Measurements from ENCODE around the gene DLL4.

DLL4 gene

GRCh38 chr15:40933517-40933902 is 4.4 kb downstream of the DLL4 start:
- H4K20me1 ChIP-seq (ENCODE audit: insufficient read depth, low read length), result peaks cover 17% of the 10 kb centered on the region

GRCh38 chr15:40934457-40934856 is 5.3 kb downstream of the DLL4 start:
- peaks cover 7% of the 10 kb centered on the region; the same call in 1 of the 2 replicates for H3K4me1 ChIP-seq (ENCODE audit: insufficient read depth, low read length)
- no peak overlapping the region for H3K4me3 ChIP-seq (ENCODE audit: low read depth in 1 of 2, low read length in 2 of 2)
- ATAC-seq (ENCODE audit: insufficient read depth, low read depth), result no peak
- no peak overlapping the region for H2AFZ ChIP-seq (ENCODE audit: low read depth, low read length)
- H3K9ac ChIP-seq (ENCODE audit: low read depth, low read length), result no peak overlapping the region
- peaks cover 13% of the 10 kb centered on the region for H4K20me1 ChIP-seq (ENCODE audit: insufficient read depth, low read length)
- DNase-seq, result no peak
- H3K27me3 ChIP-seq (ENCODE audit: insufficient read depth, low read length, poor library complexity), result peaks cover 16% of the 10 kb centered on the region
- TF ChIP-seq EZH2 (IDR thresholded peaks at IDR 0.05; ENCODE audit: borderline replicate concordance, low read depth, low read length, severe bottlenecking) (no peak), CTCF (IDR thresholded peaks at IDR 0.05; ENCODE audit: borderline replicate concordance, extremely low read depth, low read length, poor library complexity, severe bottlenecking) (no peak)
- no peaks in the 10 kb centered on the region for H3K79me2 ChIP-seq (ENCODE audit: insufficient read depth, low read length)
- no peak overlapping the region for H3K4me2 ChIP-seq (ENCODE audit: insufficient read depth, low read length)
- H3K27ac ChIP-seq (ENCODE audit: low read length), result no peak overlapping the region
- no peaks in the 10 kb centered on the region for H3K36me3 ChIP-seq (ENCODE audit: insufficient read depth, low read length)
- H3K9me3 ChIP-seq (ENCODE audit: insufficient read depth, low read length, severe bottlenecking), result no peaks in the 10 kb centered on the region

More at GRCh38 chr15:40933517-40933902, 4.4 kb downstream of the DLL4 start:
- Histone ChIP-seq H3K4me3 (ENCODE audit: low read depth in 1 of 2, low read length in 2 of 2) (no peak overlapping the region), H3K4me1 (ENCODE audit: insufficient read depth, low read length) (peaks cover 12% of the 10 kb centered on the region), H3K36me3 (ENCODE audit: insufficient read depth, low read length) (no peaks in the 10 kb centered on the region), H3K9ac (ENCODE audit: low read depth, low read length) (no peak overlapping the region), H3K27ac (ENCODE audit: low read length) (no peak overlapping the region), H3K27me3 (ENCODE audit: insufficient read depth, low read length, poor library complexity) (peaks cover 25% of the 10 kb centered on the region), H2AFZ (ENCODE audit: low read depth, low read length) (no peak overlapping the region), H3K4me2 (ENCODE audit: insufficient read depth, low read length) (no peak overlapping the region), H3K9me3 (ENCODE audit: insufficient read depth, low read length, severe bottlenecking) (no peaks in the 10 kb centered on the region), H3K79me2 (ENCODE audit: insufficient read depth, low read length) (no peaks in the 10 kb centered on the region)
- DNase-seq (no peak), ATAC-seq (ENCODE audit: insufficient read depth, low read depth) (no peak)
- TF ChIP-seq CTCF (IDR thresholded peaks at IDR 0.05; ENCODE audit: borderline replicate concordance, extremely low read depth, low read length, poor library complexity, severe bottlenecking) (no peak), EZH2 (IDR thresholded peaks at IDR 0.05; ENCODE audit: borderline replicate concordance, low read depth, low read length, severe bottlenecking) (no peak)

- Histone ChIP-seq H3K4me1 (ENCODE audit: insufficient read depth, low read length) (peaks cover 16% of the 10 kb centered on the region), H4K20me1 (ENCODE audit: insufficient read depth, low read length) (peaks cover 15% of the 10 kb centered on the region), H3K27ac (ENCODE audit: low read length) (no peak overlapping the region), H3K4me2 (ENCODE audit: insufficient read depth, low read length) (no peak overlapping the region), H3K27me3 (ENCODE audit: insufficient read depth, low read length, poor library complexity) (peaks cover 12% of the 10 kb centered on the region), H2AFZ (ENCODE audit: low read depth, low read length) (no peak overlapping the region), H3K9ac (ENCODE audit: low read depth, low read length) (no peak overlapping the region), H3K79me2 (ENCODE audit: insufficient read depth, low read length) (no peaks in the 10 kb centered on the region), H3K9me3 (ENCODE audit: insufficient read depth, low read length, severe bottlenecking) (no peaks in the 10 kb centered on the region), H3K4me3 (ENCODE audit: low read depth in 1 of 2, low read length in 2 of 2) (no peak overlapping the region), H3K36me3 (ENCODE audit: insufficient read depth, low read length) (no peaks in the 10 kb centered on the region)
- no peak for DNase-seq
- ATAC-seq (ENCODE audit: insufficient read depth, low read depth), result no peak
- TF ChIP-seq CTCF (IDR thresholded peaks at IDR 0.05; ENCODE audit: borderline replicate concordance, extremely low read depth, low read length, poor library complexity, severe bottlenecking) (no peak), EZH2 (IDR thresholded peaks at IDR 0.05; ENCODE audit: borderline replicate concordance, low read depth, low read length, severe bottlenecking) (no peak)
These were observed 7.1 kb downstream of the DLL4 start for GRCh38 chr15:40936234-40936708.
